ENCODE measurements around the gene TMUB1.

TMUB1 gene

GRCh38 chr7:151047976-151048815 lies 35.1 kb downstream of the TMUB1 start, which contains the start of gene ASIC3:
Gene ASIC3, plus strand, starts transcription at chr7:151048531. Its CDS starts 355 bp downstream, at chr7:151048886.
- Histone ChIP-seq H3K36me3 (ENCODE audit: insufficient read depth, low read length) (peaks cover 20% of the 10 kb centered on the region), H3K4me2 (ENCODE audit: insufficient read depth, low read length) (no peak within 1 kb of the TSS), H3K27ac (ENCODE audit: low read length) (no peak within 1 kb of the TSS), H2AFZ (ENCODE audit: low read depth, low read length) (no peak within 1 kb of the TSS), H3K4me3 (ENCODE audit: low read depth in 1 of 2, low read length in 2 of 2) (no peak within 1 kb of the TSS), H3K4me1 (ENCODE audit: insufficient read depth, low read length) (peaks cover 20% of the 10 kb centered on the region), H3K9me3 (ENCODE audit: insufficient read depth, low read length, severe bottlenecking) (no peaks in the 10 kb centered on the region), H3K9ac (ENCODE audit: low read depth, low read length) (no peak within 1 kb of the TSS), H3K79me2 (ENCODE audit: insufficient read depth, low read length) (no peaks in the 10 kb centered on the region), H4K20me1 (ENCODE audit: insufficient read depth, low read length) (peaks cover 41% of the 10 kb centered on the region), H3K27me3 (ENCODE audit: insufficient read depth, low read length, poor library complexity) (no peaks in the 10 kb centered on the region)
- TF ChIP-seq CTCF (IDR thresholded peaks at IDR 0.05; ENCODE audit: borderline replicate concordance, extremely low read depth, low read length, poor library complexity, severe bottlenecking) (no peak), EZH2 (IDR thresholded peaks at IDR 0.05; ENCODE audit: borderline replicate concordance, low read depth, low read length, severe bottlenecking) (no peak)
- ATAC-seq (ENCODE audit: insufficient read depth, low read depth) (no peak), DNase-seq (no peak)

GRCh38 chr7:151046603-151047573 lies 36.4 kb downstream of the TMUB1 start:
- Histone ChIP-seq H4K20me1 (ENCODE audit: insufficient read depth, low read length) (peaks cover 29% of the 10 kb centered on the region), H3K4me1 (ENCODE audit: insufficient read depth, low read length) (peaks cover 14% of the 10 kb centered on the region), H3K36me3 (ENCODE audit: insufficient read depth, low read length) (peaks cover 28% of the 10 kb centered on the region), H3K9ac (ENCODE audit: low read depth, low read length) (no peak overlapping the region), H3K4me2 (ENCODE audit: insufficient read depth, low read length) (no peak overlapping the region), H3K4me3 (ENCODE audit: low read depth in 1 of 2, low read length in 2 of 2) (no peak overlapping the region), H3K9me3 (ENCODE audit: insufficient read depth, low read length, severe bottlenecking) (no peaks in the 10 kb centered on the region), H3K79me2 (ENCODE audit: insufficient read depth, low read length) (no peaks in the 10 kb centered on the region), H3K27ac (ENCODE audit: low read length) (no peak overlapping the region), H3K27me3 (ENCODE audit: insufficient read depth, low read length, poor library complexity) (no peaks in the 10 kb centered on the region), H2AFZ (ENCODE audit: low read depth, low read length) (no peak overlapping the region)
- DNase-seq (no peak), ATAC-seq (ENCODE audit: insufficient read depth, low read depth) (no peak)
- TF ChIP-seq CTCF (IDR thresholded peaks at IDR 0.05; ENCODE audit: borderline replicate concordance, extremely low read depth, low read length, poor library complexity, severe bottlenecking) (no peak), EZH2 (IDR thresholded peaks at IDR 0.05; ENCODE audit: borderline replicate concordance, low read depth, low read length, severe bottlenecking) (no peak)

GRCh38 chr7:151045967-151046366 lies 37.3 kb downstream of the TMUB1 start:
- Histone ChIP-seq H2AFZ (ENCODE audit: low read depth, low read length) (no peak overlapping the region), H3K27me3 (ENCODE audit: insufficient read depth, low read length, poor library complexity) (no peaks in the 10 kb centered on the region), H3K9ac (ENCODE audit: low read depth, low read length) (no peak overlapping the region), H3K4me2 (ENCODE audit: insufficient read depth, low read length) (no peak overlapping the region), H4K20me1 (ENCODE audit: insufficient read depth, low read length) (peaks cover 25% of the 10 kb centered on the region), H3K9me3 (ENCODE audit: insufficient read depth, low read length, severe bottlenecking) (no peaks in the 10 kb centered on the region), H3K27ac (ENCODE audit: low read length) (no peak overlapping the region), H3K36me3 (ENCODE audit: insufficient read depth, low read length) (peaks cover 36% of the 10 kb centered on the region), H3K4me3 (ENCODE audit: low read depth in 1 of 2, low read length in 2 of 2) (no peak overlapping the region), H3K4me1 (ENCODE audit: insufficient read depth, low read length) (peaks cover 5% of the 10 kb centered on the region), H3K79me2 (ENCODE audit: insufficient read depth, low read length) (no peaks in the 10 kb centered on the region)
- no peak for ATAC-seq (ENCODE audit: insufficient read depth, low read depth)
- no peak for DNase-seq
- no peak for TF ChIP-seq CTCF (IDR thresholded peaks at IDR 0.05; ENCODE audit: borderline replicate concordance, extremely low read depth, low read length, poor library complexity, severe bottlenecking)
- TF ChIP-seq EZH2 (IDR thresholded peaks at IDR 0.05; ENCODE audit: borderline replicate concordance, low read depth, low read length, severe bottlenecking), result no peak

Data from DND-41 (cell line).